H4 (cell line): ENCODE results near the gene CUX1. TPM values are rescaled to one million over a fixed set of nuclear protein-coding genes. Genes with fewer than 3 reads are reported as not detected.

Experiments used
- DNase-seq: peaks from one replicate; pipeline ENCODE4 v3.0.0-alpha.2; 2015; ENCODE audit warnings: low spot score
- total RNA-seq: library from RNA; depleted of rRNA; stranded (reverse); fragments of >200 nt; shearing (Covaris generic); gene quantifications from 2 replicates; pipeline ENCODE4 v1.2.3, GENCODE V29; 2014

CUX1 gene
- total RNA-seq, 1 experiment from 2014 or later = 20.1 TPM

- no peak for DNase-seq
Observed at GRCh38 chr7:101957744-101958525, 140.5 kb downstream of the CUX1 start.

- no peak for DNase-seq
Observed at GRCh38 chr7:101959342-101959741, 141.9 kb downstream of the CUX1 start.

DNA sequence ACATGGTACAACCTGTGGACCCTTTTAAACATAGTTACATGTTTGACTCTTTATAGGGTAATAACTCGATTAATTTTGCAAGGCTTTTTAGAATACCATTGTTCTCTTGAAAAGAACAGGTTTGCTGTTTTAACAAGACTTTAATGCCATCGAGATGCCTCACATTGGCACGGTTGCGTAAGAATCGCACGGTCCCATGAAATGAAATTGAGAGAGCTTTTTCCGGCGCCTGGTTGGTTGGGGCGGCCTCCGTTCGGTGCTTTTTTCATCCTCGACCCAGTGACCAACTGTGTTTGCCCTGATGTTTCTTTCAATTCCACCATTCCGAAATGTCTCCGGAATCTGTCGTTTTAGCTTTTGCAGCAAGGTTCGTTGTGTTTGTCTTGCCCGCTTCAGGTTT is 142.4 kb downstream of the CUX1 start:
- DNase-seq = no peak

DNA sequence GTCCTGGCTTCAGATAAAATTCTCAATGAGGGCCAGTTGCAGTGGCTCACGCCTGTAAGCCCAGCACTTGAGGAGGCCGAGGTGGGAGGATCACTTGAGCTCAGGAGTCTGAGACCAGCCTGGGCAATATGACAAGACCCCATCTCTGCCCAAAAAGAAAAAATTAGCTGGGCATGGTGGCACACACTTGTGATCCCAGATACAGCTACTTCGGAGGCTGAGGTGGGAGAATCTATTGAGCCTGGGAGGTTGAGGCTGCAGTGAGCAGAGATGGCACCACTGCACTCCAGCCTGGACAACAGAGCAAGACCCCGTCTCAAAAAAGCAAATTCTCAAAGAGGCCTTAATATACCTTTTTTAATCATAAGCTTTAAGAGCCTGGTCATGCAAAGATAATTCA is 142.9 kb downstream of the CUX1 start:
- no peak for DNase-seq

GRCh38 chr7:101960985-101961708 is 143.7 kb downstream of the CUX1 start:
- no peak for DNase-seq

- no peak for DNase-seq
Observed at GRCh38 chr7:101961811-101962210, 144.4 kb downstream of the CUX1 start.

- DNase-seq = no peak
Observed at GRCh38 chr7:101963693-101964092, 146.3 kb downstream of the CUX1 start.

DNA sequence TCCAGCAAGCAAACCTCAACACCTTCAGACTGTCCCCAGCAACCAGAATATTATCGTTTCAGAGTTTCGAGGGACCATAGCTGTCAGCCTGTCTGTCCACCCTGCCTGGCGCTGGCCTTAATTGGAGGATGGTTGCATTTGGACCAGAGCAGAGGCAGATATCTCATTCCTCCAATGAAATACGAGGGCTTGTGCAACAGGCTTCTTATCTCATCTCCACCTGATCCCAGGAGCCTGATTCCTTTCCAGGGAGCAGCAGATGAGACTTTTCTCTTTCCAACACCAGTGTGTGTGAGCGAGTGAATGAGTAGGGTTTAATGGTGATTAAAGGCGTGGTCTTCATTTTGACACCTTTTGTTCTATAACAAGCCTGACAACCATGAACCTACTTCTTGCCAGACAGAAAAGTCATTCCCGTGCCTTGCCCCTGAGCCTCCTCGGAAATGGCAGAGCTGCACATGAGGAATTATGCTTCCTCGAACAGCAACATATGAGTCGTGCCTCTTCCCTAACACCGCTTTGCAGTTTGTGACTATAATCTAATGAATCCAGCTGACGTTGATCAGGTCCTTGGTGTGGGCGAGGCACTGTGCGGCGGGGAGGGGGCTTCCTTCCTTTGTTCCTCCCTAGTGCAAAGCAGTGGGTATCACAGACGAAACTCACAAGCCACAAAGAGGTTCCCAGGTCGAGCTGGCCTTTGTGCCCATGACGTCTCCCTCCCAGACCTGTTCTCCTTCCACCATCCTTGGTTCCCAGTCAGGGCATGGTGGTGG is 147.4 kb downstream of the CUX1 start:
- DNase-seq = no peak

DNA sequence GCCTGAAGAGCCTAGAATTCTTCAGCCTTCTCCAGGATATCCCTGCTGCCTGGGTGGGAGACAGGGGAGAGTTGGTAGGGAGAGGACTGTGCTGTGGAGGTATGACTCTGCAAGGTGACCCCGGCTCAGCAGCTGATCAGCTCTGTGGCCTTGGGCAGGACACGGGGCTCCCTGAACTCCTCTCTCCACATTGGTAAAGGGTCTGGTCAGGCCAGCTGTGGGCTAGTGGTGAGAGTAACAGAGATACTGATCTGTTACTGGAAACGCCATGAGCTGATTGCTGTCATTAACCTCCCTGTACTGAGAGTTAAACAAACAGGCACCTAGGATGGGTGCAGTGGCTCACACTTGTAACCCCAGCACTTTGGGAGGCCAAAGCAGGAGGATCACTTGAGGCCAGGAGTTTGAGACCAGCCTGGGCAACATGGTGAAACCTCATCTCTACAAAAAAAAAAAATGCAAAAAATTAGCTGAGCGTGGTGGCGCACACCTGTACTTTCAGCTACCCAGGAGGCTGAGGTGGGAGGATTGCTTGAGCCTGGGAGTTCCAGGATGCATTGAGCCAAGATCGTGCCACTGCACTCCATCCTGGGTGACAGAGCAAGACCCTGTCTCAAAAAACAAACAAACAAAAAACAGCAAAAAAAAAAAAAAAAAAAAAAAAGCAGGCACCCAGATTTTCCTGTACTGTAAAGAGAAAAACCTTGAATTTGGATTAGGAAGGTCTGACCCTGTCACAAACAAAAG is 151.5 kb downstream of the CUX1 start:
- no peak for DNase-seq

GRCh38 chr7:101969997-101970585 is 152.7 kb downstream of the CUX1 start:
- no peak for DNase-seq

GRCh38 chr7:101970801-101971200 is 153.4 kb downstream of the CUX1 start:
- no peak for DNase-seq

- no peak for DNase-seq
Observed at GRCh38 chr7:101971457-101971856, 154.0 kb downstream of the CUX1 start.

GRCh38 chr7:101972627-101973026 is 155.2 kb downstream of the CUX1 start:
- no peak for DNase-seq

- no peak for DNase-seq
Observed at GRCh38 chr7:101973130-101973529, 155.7 kb downstream of the CUX1 start.

DNA sequence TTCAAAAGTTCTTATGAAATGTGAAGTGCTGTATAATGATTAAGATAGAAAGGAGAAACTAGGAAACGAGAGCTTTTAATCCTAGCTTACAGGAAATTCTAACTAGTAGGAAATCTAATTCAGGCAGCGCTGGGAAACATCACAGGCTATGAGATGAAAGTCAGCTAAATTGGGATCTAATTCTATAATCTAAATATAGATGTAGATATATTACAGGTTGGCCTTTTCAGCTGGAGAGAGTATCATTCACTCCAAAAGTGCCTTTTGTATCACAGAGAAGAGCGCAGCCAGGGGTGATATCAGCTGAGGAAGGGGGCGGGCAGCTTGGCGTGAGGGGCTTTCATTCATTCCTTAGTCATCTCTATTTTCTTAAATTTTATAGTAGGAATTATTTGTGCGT is 157.0 kb downstream of the CUX1 start:
- no peak for DNase-seq

DNA sequence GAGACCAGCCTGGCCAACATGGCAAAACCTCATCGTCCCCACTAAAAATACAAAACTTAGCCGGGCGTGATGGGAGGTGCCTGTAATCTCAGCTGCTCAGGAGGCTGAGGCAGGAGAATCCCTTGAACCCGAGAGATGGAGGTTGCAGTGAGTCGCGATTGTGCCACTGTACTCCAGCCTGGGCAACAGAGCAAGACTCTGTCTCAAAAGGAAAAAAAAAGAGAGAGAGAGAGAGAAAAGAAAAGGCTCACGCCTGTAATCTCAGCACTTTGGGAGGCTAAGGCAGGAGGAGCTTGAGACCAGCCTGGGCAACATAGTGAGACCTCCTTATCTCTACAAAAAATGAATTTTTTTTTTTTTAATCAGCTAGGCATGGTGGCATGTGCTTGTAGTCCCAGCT is 157.6 kb downstream of the CUX1 start:
- no peak for DNase-seq

DNA sequence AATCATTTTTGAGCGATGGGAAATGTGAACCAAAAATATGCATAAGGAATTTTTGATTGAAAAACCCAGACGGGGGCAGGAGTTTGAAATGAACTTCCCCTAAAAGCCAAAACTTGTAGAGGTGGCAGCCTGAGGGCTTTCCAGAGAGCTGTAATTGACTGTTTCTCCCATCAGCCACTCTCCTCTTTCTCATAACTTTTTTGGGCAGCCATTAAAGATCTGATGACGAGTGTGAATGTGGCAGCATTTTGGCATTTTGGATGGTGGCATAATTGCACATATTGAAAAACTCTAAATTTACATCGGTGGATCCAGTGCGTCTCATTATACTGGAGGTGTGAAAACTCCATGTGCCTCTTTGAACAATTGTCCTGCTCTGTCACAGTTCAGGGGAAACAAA is 159.0 kb downstream of the CUX1 start:
- no peak for DNase-seq

DNA sequence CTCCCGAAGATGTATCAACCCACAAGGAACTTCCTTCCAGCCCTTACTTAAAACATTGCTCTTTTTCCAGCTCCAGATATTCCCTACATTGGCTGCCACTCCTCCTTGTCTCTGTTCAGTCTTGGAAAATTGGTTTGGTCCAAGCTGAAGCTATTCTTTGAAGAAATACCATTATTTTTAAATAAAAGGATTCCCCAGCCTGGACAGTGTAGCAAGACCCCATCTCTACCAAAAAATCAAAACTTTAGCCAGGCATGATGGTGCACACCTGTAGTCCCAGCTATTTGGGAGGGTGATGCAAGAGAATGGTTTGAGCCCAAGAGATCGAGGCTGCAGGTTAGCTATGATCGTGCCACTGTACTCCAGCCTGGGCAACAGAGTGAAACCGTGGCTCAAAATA is 159.8 kb downstream of the CUX1 start:
- DNase-seq = no peak

DNA sequence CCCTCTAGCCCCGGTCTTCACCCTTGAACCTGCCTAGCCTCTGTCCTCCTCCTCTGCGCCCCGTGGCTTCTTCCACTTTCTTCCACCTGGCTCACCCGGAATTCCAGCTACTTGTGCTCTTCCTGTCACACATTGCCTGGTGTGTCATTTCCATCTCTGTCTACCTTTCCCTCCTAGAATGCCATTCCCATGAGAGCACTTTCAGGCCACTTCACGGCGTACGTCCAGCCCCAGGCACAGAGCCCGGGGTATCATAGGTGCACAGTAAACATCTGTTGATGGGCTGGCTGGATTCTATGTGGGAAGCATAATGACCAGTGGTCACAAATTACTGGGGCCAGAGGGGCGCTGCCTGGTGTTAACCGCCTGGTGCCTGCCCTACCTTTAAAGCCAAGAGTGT is 161.3 kb downstream of the CUX1 start:
- DNase-seq = no peak

DNA sequence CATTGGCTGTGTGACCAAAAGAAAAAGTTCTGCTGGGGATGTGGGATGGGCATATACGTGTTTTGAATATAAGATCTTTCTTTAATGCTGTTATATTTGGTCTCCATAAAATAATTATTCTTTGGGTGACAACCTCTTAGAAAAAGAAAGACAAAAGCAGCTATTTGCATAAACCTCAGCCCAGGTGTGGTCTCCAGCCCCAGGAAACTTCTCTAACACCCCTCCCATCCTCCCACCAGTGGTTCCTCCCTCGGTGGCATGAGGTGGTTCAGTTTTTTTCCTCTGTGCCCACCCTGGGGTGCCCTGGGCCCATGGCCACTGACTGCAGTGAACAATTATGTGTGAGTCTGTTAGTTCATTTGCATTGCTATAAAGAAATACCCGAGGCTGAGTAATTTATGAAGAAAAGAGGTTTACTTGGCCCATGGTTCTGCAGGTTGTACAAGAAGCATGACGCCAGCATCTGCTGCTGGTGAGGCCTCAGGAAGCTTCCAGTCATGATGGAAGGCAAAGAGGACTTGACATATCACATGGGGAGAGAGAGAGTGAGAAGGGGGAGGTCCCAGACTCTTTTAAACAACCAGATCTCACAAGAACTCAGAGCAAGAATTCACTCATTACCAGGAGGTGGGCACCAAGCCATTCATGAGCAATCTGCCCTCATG is 165.9 kb downstream of the CUX1 start:
- DNase-seq = no peak
